Endometrium (tissue), 2 donors: ENCODE data around the gene SLC35A3.

Source experiments
- FAIRE-seq: peaks from 2 replicates; lab custom pipeline; 2012; peaks lifted over from hg19 to GRCh38; lab: Jason Lieb, UNC
- donor health status: control.
- donor health status: control.

The SLC35A3 gene

DNA sequence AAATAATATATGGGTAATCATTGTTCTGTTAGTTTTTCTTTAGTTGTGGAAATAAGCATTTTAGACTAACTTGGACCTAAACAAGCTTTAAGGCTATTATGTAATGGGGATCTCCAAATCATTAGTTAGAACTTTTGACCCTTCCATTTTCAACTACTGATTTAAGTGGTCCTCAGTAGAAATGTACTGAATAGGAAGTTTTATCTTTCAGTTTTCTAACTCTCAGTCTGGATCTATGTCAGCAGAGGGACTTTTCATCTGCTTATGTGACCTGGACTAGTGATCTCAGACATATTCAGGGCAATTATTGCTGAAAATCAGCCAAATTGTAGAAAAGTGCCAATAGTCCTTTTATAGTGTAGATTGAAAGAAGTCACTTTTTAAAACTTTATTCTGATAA is 106.9 kb downstream of the SLC35A3 start:
- no peak for FAIRE-seq

DNA sequence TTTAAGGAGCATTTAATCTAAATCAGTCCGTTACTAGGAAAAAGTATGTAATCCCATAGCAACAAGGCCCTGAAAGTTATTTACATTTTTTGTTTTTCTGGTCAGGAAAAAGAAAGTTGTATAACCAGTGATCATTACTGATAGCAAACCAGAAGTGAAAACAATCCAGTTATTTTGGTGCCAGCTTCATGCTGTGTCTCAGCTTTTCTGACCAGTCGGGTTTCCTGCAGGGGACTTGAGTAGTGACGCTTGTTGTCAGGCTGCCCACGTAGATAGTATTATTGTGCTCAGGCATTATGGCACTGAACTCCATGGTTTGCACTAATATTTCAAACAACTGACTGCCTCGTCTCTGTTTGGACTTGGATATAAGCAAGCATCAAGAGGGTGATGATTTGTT is 107.7 kb downstream of the SLC35A3 start:
- no peak for FAIRE-seq

DNA sequence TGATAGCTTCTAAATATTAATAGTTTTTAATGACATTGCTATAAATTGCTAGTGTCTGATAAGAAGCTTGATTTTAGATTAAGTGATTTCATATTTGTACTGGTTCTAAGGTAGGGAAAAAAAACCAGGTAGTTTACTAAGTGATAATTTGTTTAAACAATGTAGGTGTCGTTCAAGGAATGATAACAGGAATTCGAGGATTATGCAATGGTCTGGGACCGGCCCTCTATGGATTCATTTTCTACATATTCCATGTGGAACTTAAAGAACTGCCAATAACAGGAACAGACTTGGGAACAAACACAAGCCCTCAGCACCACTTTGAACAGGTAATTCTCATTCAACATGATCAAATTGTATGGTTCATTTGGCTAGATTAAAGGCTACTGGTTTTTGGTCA is 110.5 kb downstream of the SLC35A3 start:
- FAIRE-seq, result no peak
